HT1080 (cell line): ENCODE data around the gene MEX3C. TPM values are rescaled to one million over a fixed set of nuclear protein-coding genes. Genes with fewer than 3 reads are reported as not detected.

ENCODE experiments used
- DNase-seq: peaks from one replicate; pipeline ENCODE4 v3.0.0-alpha.2; 2015; ENCODE audit warnings: low read depth
- total RNA-seq: library from RNA; depleted of rRNA; stranded (reverse); fragments of >200 nt; shearing (Covaris generic); gene quantifications from 2 replicates; pipeline ENCODE4 v1.2.3, GENCODE V29; 2014

MEX3C gene
- total RNA-seq, 1 experiment from 2014 or later = 33.8 TPM

- DNase-seq = no peak
Observed at GRCh38 chr18:51154431-51155063, 42.9 kb downstream of the MEX3C start.

GRCh38 chr18:51153659-51154371, 43.7 kb downstream of the MEX3C start:
- no peak for DNase-seq

GRCh38 chr18:51151568-51152511, 45.6 kb downstream of the MEX3C start:
- no peak for DNase-seq

GRCh38 chr18:51151185-51151567, 46.3 kb downstream of the MEX3C start:
- no peak for DNase-seq

- peak; percentile 75 for DNase-seq
Observed at GRCh38 chr18:51150113-51150700, 47.3 kb downstream of the MEX3C start.

GRCh38 chr18:51149670-51150069, 47.8 kb downstream of the MEX3C start:
- no peak for DNase-seq

GRCh38 chr18:51146909-51147308, 50.6 kb downstream of the MEX3C start:
- no peak for DNase-seq

- DNase-seq = no peak
Observed at GRCh38 chr18:51138936-51139335, 58.5 kb downstream of the MEX3C start.

- DNase-seq = no peak
Observed at GRCh38 chr18:51137891-51138290, 59.6 kb downstream of the MEX3C start.

GRCh38 chr18:51137026-51137729, 60.3 kb downstream of the MEX3C start:
- DNase-seq = no peak

- no peak for DNase-seq
Observed at GRCh38 chr18:51135795-51136194, 61.7 kb downstream of the MEX3C start.

- peak; percentile 77 for DNase-seq
Observed at GRCh38 chr18:51135364-51135763, 62.1 kb downstream of the MEX3C start.

GRCh38 chr18:51134721-51135120, 62.8 kb downstream of the MEX3C start:
- DNase-seq = no peak

GRCh38 chr18:51133580-51134160, 63.8 kb downstream of the MEX3C start:
- no peak for DNase-seq

GRCh38 chr18:51132256-51132935, 65.1 kb downstream of the MEX3C start:
- DNase-seq = no peak

GRCh38 chr18:51128533-51128932, 68.9 kb downstream of the MEX3C start:
- peak; percentile 67 for DNase-seq

GRCh38 chr18:51127664-51128063, 69.8 kb downstream of the MEX3C start:
- no peak for DNase-seq

GRCh38 chr18:51125976-51126375, 71.5 kb downstream of the MEX3C start:
- no peak for DNase-seq
